ENCODE data around the gene HACD2.

The HACD2 gene

GRCh38 chr3:123479891-123480290 is 105.0 kb downstream of the HACD2 start:
- no peak for FAIRE-seq

DNA sequence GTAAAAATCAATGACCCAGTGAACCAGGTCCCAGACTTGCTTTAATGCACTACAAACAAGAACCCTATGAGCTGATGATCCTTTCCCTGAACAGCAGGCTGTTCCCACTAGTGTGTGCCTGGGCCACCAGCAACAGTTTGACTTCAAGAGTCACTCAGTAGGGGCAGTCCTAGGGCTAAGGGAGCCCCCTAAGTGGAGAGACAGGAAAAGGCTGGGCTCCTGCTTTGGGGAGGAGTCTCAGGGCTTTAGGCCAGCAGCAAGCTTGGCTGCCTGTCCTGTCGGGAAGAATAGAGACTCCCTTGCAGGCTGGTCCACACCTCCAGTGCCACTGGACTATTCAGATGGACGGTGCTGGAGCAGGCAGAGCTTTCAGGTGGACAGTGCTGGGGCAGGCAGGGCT is 106.5 kb downstream of the HACD2 start:
- no peak for FAIRE-seq

GRCh38 chr3:123476967-123477750 is 107.7 kb downstream of the HACD2 start:
- FAIRE-seq: no peak

- FAIRE-seq: no peak
Measured at GRCh38 chr3:123475786-123476185, 109.1 kb downstream of the HACD2 start.

GRCh38 chr3:123471106-123471505 is 113.7 kb downstream of the HACD2 start:
- no peak for FAIRE-seq

- no peak for FAIRE-seq
Measured at GRCh38 chr3:123469323-123469995, 115.4 kb downstream of the HACD2 start.

GRCh38 chr3:123467046-123467445 is 117.8 kb downstream of the HACD2 start:
- FAIRE-seq: no peak

DNA sequence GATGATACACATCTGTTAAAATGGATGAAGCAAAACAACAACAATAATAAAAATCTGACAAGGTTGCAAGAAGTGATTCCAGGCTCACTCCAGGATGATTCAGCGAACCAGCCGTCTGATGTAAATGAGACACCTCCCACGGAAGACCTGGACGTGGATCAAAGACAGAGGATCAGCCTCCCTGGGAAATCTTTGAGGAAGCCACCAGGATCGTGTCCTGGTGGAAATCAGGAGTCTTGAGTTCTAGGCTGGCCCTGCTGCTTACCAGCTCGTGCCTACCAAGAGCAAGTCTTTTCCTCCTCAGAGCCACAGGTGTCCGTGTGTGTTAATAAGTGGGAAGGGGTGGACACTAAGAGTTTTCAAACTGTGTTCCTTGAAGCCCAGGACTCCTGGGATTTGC is 120.6 kb downstream of the HACD2 start:
- FAIRE-seq: no peak

- FAIRE-seq: no peak
Measured at GRCh38 chr3:123459862-123460261, 125.0 kb downstream of the HACD2 start.

DNA sequence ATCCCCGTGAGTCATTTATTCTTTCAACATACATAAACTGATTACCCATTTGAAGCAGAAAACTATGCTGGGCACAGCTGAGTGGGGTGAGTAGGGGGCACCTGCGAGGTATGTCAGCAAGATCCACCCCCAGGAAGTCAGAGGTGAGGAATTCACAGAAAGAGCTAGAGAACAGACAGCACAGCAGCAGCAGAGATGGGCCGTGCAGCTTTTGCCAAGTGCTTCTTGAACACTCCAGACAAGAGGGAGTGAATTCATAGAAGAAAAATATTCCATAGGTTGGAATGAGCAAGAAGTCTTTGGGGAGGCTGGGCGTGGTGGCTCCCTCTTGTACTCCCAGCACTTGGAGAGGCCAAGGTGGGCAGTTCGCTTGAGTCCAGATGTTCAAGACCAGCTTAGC is 126.6 kb downstream of the HACD2 start:
- no peak for FAIRE-seq

DNA sequence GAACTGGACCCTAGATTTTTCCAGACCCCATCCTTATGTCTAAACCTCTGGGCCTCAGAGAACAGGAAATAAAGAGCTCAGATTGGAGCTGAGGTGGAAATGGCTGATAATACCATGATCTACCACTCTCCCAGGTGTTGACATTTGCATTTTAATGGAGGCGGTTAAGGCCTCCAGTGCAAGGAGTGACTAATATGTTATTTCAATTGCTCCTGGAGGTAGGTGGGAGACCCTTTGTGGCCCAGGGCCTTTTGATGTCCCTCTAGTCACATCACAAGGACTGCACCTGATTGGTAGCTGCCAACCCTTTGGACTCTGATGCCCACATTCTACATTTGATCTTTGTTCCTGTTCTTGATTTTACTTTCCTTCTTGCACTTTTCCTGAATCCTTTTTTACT is 127.0 kb downstream of the HACD2 start:
- no peak for FAIRE-seq

GRCh38 chr3:123453675-123454074 is 131.2 kb downstream of the HACD2 start:
- FAIRE-seq: no peak

GRCh38 chr3:123451186-123451585 is 133.7 kb downstream of the HACD2 start:
- FAIRE-seq: no peak

DNA sequence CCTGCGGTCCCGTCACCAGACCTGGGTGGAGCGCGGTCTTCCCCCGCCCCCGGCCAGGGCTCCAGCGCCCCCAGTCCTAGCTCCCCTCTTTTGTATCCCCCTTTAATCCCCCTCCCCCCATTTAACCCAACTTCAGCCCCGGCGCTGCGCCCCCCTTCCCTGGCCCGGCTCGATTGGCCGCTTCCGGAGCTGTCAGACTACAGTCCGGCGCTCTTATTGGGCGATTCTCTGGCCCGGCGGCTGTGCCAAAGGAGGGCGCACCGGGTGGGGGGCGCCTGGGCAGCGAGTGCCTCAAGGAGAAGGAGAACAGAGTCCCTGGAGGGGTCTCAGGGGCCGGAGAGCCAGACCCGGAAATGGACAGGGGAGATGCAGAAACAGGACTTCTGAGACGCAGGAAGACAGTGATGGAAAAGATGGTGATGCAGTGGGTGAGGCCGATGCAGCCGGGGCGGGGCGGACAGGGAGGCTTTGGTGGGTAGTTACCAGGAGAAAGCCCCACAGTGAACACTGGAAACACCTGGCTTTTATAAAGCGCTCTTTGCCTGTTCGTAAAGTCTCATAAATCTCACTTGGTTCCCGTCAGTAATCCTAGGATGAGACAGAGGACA is 134.8 kb downstream of the HACD2 start:
- FAIRE-seq: no peak

- FAIRE-seq: no peak
Measured at GRCh38 chr3:123449102-123449996, 135.5 kb downstream of the HACD2 start.

GRCh38 chr3:123448536-123449101 is 136.2 kb downstream of the HACD2 start, which contains the start of gene ADCY5:
Gene ADCY5 (minus strand): TSS chr3:123449090. CDS start chr3:123448545, 545 bp downstream.
- FAIRE-seq: no peak

DNA sequence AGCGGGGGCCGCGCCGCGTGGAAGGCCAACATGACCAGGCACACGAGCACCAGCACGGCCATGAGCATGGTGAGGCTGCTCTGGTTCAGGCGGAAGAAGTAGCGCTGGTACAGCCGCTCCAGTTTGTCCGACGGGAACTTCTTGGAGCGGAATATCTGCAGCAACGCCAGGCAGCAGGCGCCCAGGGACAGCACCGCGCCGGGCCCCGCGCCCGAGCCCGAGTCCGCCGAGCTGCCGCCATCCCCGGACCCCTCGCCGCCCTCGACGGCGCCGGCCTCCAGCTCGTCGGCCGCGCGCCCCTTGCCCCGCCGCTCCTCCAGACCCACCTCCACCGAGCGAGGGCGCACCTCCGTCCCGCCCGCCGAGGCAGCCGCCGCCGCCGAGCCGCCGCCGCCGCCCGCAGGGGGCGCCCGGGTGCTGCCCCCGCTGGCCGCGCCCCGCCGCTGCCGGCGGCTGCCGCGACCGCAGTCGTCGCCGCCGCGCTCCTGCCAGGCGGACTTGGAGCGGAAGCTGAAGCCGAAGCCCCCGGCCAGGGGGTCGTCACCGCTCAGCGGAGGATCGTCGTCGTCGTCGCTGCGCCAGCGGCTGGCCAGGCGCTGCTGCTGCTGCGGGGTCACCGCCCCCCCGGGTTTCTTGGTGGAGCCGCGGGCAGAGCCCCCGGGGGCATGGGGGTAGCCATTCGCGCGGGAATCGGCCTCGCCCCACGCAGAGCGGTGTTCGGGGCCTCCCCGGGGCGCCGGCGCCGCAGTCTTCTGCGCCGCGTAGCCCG is 136.9 kb downstream of the HACD2 start:
- FAIRE-seq: no peak

DNA sequence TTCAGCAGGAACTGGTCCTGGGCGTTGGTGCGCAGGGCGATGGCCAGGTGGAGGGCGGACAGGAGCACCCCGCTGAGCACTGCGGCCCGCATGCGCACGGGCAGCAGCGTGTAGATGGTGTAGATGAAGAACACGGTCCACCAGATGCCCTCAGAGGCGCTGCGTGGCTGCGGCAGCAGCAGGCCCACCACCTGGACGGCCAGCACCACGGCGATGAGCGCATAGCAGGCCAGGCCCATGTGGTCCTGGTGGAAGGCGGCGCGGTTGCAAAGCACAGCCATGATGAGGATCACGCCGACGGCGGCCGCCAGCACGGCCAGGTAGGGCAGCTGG is 137.5 kb downstream of the HACD2 start:
- FAIRE-seq: no peak

- no peak for FAIRE-seq
Measured at GRCh38 chr3:123446610-123447109, 138.2 kb downstream of the HACD2 start.

- FAIRE-seq: no peak
Measured at GRCh38 chr3:123446210-123446609, 138.6 kb downstream of the HACD2 start.

- no peak for FAIRE-seq
Measured at GRCh38 chr3:123445702-123446101, 139.2 kb downstream of the HACD2 start.

GRCh38 chr3:123444744-123445143 is 140.1 kb downstream of the HACD2 start:
- FAIRE-seq: no peak
